ENCODE measurements around the gene ZNF714. TPM values are rescaled to one million over a fixed set of nuclear protein-coding genes. Genes with fewer than 3 reads are reported as not detected.
A peak's percentile ranks its signal among the peaks of the same experiment; 100 is the strongest.

The ZNF714 gene
- total RNA-seq, 1 experiment from 2014 or later: 20.0 TPM

- Histone ChIP-seq H3K27ac (ENCODE audit: low read depth, low read length) (peak overlapping the region; percentile 13; the same call in 1 of the 2 replicates), H3K4me1 (ENCODE audit: control insufficient read depth in 1 of 2, insufficient read depth in 2 of 2, low read length in 2 of 2) (peaks cover 6 to 16% of the 10 kb centered on the region in 2 experiments; a peak in 3 of 4 replicates), H3K27me3 (ENCODE audit: insufficient read depth, low read length) (no peaks in the 10 kb centered on the region), H3K9me2 (ENCODE audit: insufficient read depth) (no peaks in the 10 kb centered on the region), H4K20me1 (ENCODE audit: insufficient read depth) (no peaks in the 10 kb centered on the region), H3K9me3 (ENCODE audit: control insufficient read depth in 1 of 2, insufficient read depth in 1 of 2, low read depth in 1 of 2, low read length in 2 of 2) (no peaks in the 10 kb centered on the region), H3K36me3 (ENCODE audit: control insufficient read depth in 1 of 2, insufficient read depth in 2 of 2, low read length in 2 of 2) (peaks cover 11 to 22% of the 10 kb centered on the region in 2 experiments), H3K9ac (ENCODE audit: low read length) (no peak overlapping the region), H2AFZ (ENCODE audit: low read depth, low read length, poor library complexity, severe bottlenecking) (no peak overlapping the region), H3K4me2 (ENCODE audit: low read length) (peak overlapping the region; percentile 88), H3K79me2 (ENCODE audit: insufficient read depth, low read length) (peaks cover 25% of the 10 kb centered on the region), H3K4me3 (replicated peaks in 1 of 2; ENCODE audit: low read depth in 1 of 2, low read length in 2 of 2) (no peak overlapping the region; a peak in 1 of 4 replicates)
- CTCF ChIA-PET: no interaction called here
- intact Hi-C loops (cut with micrococcal nuclease): loop anchor here (5.0 kb wide), 1 partner anchor 122 kb away; the partner anchor contains the start of gene ZNF430
- BruUV-seq (replicated peaks): no TSS peak
- RAD21 ChIA-PET (ENCODE audit: low non-redundant PET in 1 of 2, low total read pairs in 2 of 2, uncharacterized antibody in 2 of 2, unreplicated experiment in 2 of 2): no interaction called here
- POLR2A ChIA-PET: interaction anchor here (1.4 kb wide), 1 partner anchor 19 kb away, joined by 3 read pairs; no protein-coding TSS in a partner anchor
- ATAC-seq: no peak
- TF ChIP-seq EGR1 (IDR thresholded peaks at IDR 0.05; ENCODE audit: low read depth) (peak; percentile 27; the same call in 1 of the 2 replicates), CEBPB (IDR thresholded peaks at IDR 0.05; ENCODE audit: low read depth) (no peak), FOSL1 (IDR thresholded peaks at IDR 0.05; ENCODE audit: low read depth) (0 out of 2 replicates have a peak, but pooled peaks have one; percentile 7)
- DNase-seq (ENCODE audit: low read depth, low spot score): peak; percentile 24
These were observed 61.9 kb downstream of the ZNF714 start for GRCh38 chr19:21143854-21144253.

- Histone ChIP-seq H3K79me2 (ENCODE audit: insufficient read depth, low read length) (peaks cover 20% of the 10 kb centered on the region), H3K4me3 (replicated peaks in 1 of 2; ENCODE audit: low read depth in 1 of 2, low read length in 2 of 2) (no peak overlapping the region), H3K27me3 (ENCODE audit: insufficient read depth, low read length) (no peaks in the 10 kb centered on the region), H4K20me1 (ENCODE audit: insufficient read depth) (no peaks in the 10 kb centered on the region), H3K4me2 (ENCODE audit: low read length) (no peak overlapping the region), H3K9me3 (ENCODE audit: control insufficient read depth in 1 of 2, insufficient read depth in 1 of 2, low read depth in 1 of 2, low read length in 2 of 2) (no peaks in the 10 kb centered on the region), H3K9me2 (ENCODE audit: insufficient read depth) (no peaks in the 10 kb centered on the region), H3K4me1 (ENCODE audit: control insufficient read depth in 1 of 2, insufficient read depth in 2 of 2, low read length in 2 of 2) (peaks cover 6 to 16% of the 10 kb centered on the region in 2 experiments; a peak in 3 of 4 replicates), H3K36me3 (ENCODE audit: control insufficient read depth in 1 of 2, insufficient read depth in 2 of 2, low read length in 2 of 2) (peaks cover 16 to 41% of the 10 kb centered on the region in 2 experiments), H3K9ac (ENCODE audit: low read length) (no peak overlapping the region), H2AFZ (ENCODE audit: low read depth, low read length, poor library complexity, severe bottlenecking) (no peak overlapping the region), H3K27ac (ENCODE audit: low read depth, low read length) (no peak overlapping the region)
- ATAC-seq: no peak
- ChIA-PET CTCF (no interaction called here), RAD21 (ENCODE audit: low non-redundant PET in 1 of 2, low total read pairs in 2 of 2, uncharacterized antibody in 2 of 2, unreplicated experiment in 2 of 2) (no interaction called here), POLR2A (no interaction called here)
- intact Hi-C loops (cut with micrococcal nuclease): no loop called here
- BruUV-seq (replicated peaks): no TSS peak
- DNase-seq (ENCODE audit: low read depth, low spot score): no peak
- no peak for TF ChIP-seq ZNF274 (IDR thresholded peaks at IDR 0.05; ENCODE audit: low read depth, low read length)
- no peak for TF ChIP-seq FOSL1 (IDR thresholded peaks at IDR 0.05; ENCODE audit: low read depth)
- TF ChIP-seq CTCF (IDR thresholded peaks at IDR 0.05 in 2 of 3, conservative IDR thresholded peaks at IDR 0.05 in 1 of 3; ENCODE audit: borderline replicate concordance in 1 of 3, insufficient read depth in 1 of 3, low read depth in 2 of 3, low read length in 2 of 3): no peak
- no peak for TF ChIP-seq SP1 (IDR thresholded peaks at IDR 0.05; ENCODE audit: low read depth)
- no peak for TF ChIP-seq TCF7L2 (IDR thresholded peaks at IDR 0.05; ENCODE audit: borderline replicate concordance, extremely low read depth, insufficient read depth, insufficient read length)
- TF ChIP-seq EZH2 (IDR thresholded peaks at IDR 0.05): no peak
- TF ChIP-seq ATF3 (IDR thresholded peaks at IDR 0.05): no peak
- TF ChIP-seq ZFX (IDR thresholded peaks at IDR 0.05): no peak
- TF ChIP-seq JUND (IDR thresholded peaks at IDR 0.05): no peak
- TF ChIP-seq EGR1 (IDR thresholded peaks at IDR 0.05; ENCODE audit: low read depth): no peak
- TF ChIP-seq SIN3A (IDR thresholded peaks at IDR 0.05; ENCODE audit: low read depth): no peak
- no peak for TF ChIP-seq SRF (IDR thresholded peaks at IDR 0.05; ENCODE audit: low read depth)
- TF ChIP-seq ELF1 (IDR thresholded peaks at IDR 0.05; ENCODE audit: borderline replicate concordance, low read depth): no peak
- no peak for TF ChIP-seq ZBTB33 (IDR thresholded peaks at IDR 0.05; ENCODE audit: extremely low read depth, insufficient replicate concordance, low read length)
- no peak for TF ChIP-seq YY1 (IDR thresholded peaks at IDR 0.05; ENCODE audit: extremely low read depth, insufficient replicate concordance, low read depth, low read length)
- no peak for TF ChIP-seq RAD21 (IDR thresholded peaks at IDR 0.05; ENCODE audit: low read depth)
- no peak for TF ChIP-seq POLR2AphosphoS5 (IDR thresholded peaks at IDR 0.05; ENCODE audit: low read depth, low read length)
These were observed 65.5 kb downstream of the ZNF714 start for GRCh38 chr19:21147540-21147939.

All from HCT116 (cell line).